GM18526 (cell line): ENCODE data around the gene GRK1.

Experiments
- POLR2A ChIP-seq: IDR thresholded peaks from 3 replicates; pipeline ENCODE4 v1.6.1; 2011; ENCODE audit not compliant: insufficient read length; ENCODE audit errors: extremely low read depth

The GRK1 gene

GRCh38 chr13:113666951-113667701, at the start of gene GRK1:
GRK1 (plus strand) TSS chr13:113667219; CDS start chr13:113667387, 168 bp downstream.
- no peak for TF ChIP-seq POLR2A

- TF ChIP-seq POLR2A, result no peak
Measured at GRCh38 chr13:113617961-113618360, 49.1 kb upstream of the GRK1 start.

- TF ChIP-seq POLR2A, result no peak
Measured at GRCh38 chr13:113618455-113618854, 48.6 kb upstream of the GRK1 start.

GRCh38 chr13:113620036-113620796, 46.8 kb upstream of the GRK1 start:
- TF ChIP-seq POLR2A, result no peak

- no peak for TF ChIP-seq POLR2A
Measured at GRCh38 chr13:113621046-113621445, 46.0 kb upstream of the GRK1 start.

- TF ChIP-seq POLR2A, result no peak
Measured at GRCh38 chr13:113622791-113623490, 44.1 kb upstream of the GRK1 start.

- no peak for TF ChIP-seq POLR2A
Measured at GRCh38 chr13:113623491-113624234, 43.4 kb upstream of the GRK1 start.

- TF ChIP-seq POLR2A, result no peak
Measured at GRCh38 chr13:113624235-113624587, 42.8 kb upstream of the GRK1 start.

- TF ChIP-seq POLR2A, result no peak
Measured at GRCh38 chr13:113625965-113626721, 40.9 kb upstream of the GRK1 start.

- no peak for TF ChIP-seq POLR2A
Measured at GRCh38 chr13:113627136-113627535, 39.9 kb upstream of the GRK1 start.

- TF ChIP-seq POLR2A, result no peak
Measured at GRCh38 chr13:113628291-113629270, 38.4 kb upstream of the GRK1 start.

- TF ChIP-seq POLR2A, result no peak
Measured at GRCh38 chr13:113629866-113630265, 37.2 kb upstream of the GRK1 start.

- no peak for TF ChIP-seq POLR2A
Measured at GRCh38 chr13:113630296-113630695, 36.7 kb upstream of the GRK1 start.
